ENCODE data around the gene GSTM5.
"Not testable (repeated sequence)": the region's sequence is repeated elsewhere in the genome, so short reads cannot be mapped to it uniquely, and the experiment has no call there.

DNA sequence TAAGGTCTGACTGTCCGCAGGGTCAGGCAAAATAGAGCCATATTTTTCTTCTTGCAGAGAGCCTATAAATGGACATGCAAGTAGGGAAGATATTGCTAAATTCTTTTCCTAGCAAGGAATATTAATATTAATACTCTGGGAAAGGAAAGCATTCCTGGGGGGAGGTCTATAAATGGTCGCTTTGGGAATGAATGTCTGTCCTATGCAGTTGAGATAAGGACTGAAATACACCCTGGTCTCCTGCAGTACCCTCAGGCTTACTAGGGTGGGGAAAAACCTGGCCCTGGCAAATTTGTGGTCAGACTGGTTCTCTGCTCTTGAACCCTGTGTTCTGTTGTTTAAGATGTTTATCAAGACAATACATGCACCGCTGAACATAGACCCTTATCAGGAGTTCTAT lies 9.1 kb upstream of the GSTM5 start:
- TF ChIP-seq, protein P1, sequence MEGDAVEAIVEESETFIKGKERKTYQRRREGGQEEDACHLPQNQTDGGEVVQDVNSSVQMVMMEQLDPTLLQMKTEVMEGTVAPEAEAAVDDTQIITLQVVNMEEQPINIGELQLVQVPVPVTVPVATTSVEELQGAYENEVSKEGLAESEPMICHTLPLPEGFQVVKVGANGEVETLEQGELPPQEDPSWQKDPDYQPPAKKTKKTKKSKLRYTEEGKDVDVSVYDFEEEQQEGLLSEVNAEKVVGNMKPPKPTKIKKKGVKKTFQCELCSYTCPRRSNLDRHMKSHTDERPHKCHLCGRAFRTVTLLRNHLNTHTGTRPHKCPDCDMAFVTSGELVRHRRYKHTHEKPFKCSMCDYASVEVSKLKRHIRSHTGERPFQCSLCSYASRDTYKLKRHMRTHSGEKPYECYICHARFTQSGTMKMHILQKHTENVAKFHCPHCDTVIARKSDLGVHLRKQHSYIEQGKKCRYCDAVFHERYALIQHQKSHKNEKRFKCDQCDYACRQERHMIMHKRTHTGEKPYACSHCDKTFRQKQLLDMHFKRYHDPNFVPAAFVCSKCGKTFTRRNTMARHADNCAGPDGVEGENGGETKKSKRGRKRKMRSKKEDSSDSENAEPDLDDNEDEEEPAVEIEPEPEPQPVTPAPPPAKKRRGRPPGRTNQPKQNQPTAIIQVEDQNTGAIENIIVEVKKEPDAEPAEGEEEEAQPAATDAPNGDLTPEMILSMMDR (IDR thresholded peaks at IDR 0.05): not testable (repeated sequence)
- TF ChIP-seq POLR2A (IDR thresholded peaks at IDR 0.05): not testable (repeated sequence)

Data from thyroid gland (tissue), 4 donors.